Measurements from ENCODE around the gene PID1. TPM values are rescaled to one million over a fixed set of nuclear protein-coding genes. Genes with fewer than 3 reads are reported as not detected.

The PID1 gene
- total RNA-seq, 1 experiment from 2014 or later, result 2.9 TPM

DNA sequence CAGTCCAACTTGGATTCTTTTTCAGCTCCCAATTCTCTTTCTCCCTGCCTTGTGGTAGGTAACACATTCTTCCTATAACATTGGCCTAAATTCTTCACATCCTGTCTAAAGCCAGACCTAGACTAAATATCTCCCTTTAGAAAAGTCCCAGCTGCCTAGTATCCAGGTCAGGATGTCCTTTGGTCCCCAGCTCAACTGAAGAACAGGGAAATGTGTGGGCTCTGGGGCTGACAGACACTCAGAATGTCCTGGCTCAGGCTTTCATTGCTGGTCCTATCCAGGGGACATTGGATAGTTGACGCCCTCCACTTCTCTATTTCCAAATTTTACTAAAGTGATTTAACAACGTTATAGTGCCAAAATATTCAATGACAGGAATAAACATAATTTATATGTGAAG is 219.3 kb downstream of the PID1 start:
- H3K27ac ChIP-seq (ENCODE audit: low read length), result no peak overlapping the region
- no peaks in the 10 kb centered on the region for H3K4me1 ChIP-seq (ENCODE audit: control insufficient read depth, insufficient read depth, low read length)
- H3K36me3 ChIP-seq (ENCODE audit: control insufficient read depth, insufficient read depth, low read length), result no peaks in the 10 kb centered on the region
- POLR2A ChIA-PET, result no interaction called here
- ATAC-seq (no peak), DNase-seq (ENCODE audit: low read depth, low spot score) (no peak)
- intact Hi-C loops (cut with micrococcal nuclease; ENCODE audit: unreplicated experiment) (no loop called here), in situ Hi-C loops (cut with HindIII; ENCODE audit: low pct_unique_long_range_greater_than_20kb, low sequenced_read_pairs) (no loop called here)
- no peak overlapping the region for H3K4me3 ChIP-seq (ENCODE audit: low read depth in 2 of 2, low read length in 2 of 2)
- TF ChIP-seq, protein P1, sequence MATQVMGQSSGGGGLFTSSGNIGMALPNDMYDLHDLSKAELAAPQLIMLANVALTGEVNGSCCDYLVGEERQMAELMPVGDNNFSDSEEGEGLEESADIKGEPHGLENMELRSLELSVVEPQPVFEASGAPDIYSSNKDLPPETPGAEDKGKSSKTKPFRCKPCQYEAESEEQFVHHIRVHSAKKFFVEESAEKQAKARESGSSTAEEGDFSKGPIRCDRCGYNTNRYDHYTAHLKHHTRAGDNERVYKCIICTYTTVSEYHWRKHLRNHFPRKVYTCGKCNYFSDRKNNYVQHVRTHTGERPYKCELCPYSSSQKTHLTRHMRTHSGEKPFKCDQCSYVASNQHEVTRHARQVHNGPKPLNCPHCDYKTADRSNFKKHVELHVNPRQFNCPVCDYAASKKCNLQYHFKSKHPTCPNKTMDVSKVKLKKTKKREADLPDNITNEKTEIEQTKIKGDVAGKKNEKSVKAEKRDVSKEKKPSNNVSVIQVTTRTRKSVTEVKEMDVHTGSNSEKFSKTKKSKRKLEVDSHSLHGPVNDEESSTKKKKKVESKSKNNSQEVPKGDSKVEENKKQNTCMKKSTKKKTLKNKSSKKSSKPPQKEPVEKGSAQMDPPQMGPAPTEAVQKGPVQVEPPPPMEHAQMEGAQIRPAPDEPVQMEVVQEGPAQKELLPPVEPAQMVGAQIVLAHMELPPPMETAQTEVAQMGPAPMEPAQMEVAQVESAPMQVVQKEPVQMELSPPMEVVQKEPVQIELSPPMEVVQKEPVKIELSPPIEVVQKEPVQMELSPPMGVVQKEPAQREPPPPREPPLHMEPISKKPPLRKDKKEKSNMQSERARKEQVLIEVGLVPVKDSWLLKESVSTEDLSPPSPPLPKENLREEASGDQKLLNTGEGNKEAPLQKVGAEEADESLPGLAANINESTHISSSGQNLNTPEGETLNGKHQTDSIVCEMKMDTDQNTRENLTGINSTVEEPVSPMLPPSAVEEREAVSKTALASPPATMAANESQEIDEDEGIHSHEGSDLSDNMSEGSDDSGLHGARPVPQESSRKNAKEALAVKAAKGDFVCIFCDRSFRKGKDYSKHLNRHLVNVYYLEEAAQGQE (IDR thresholded peaks at IDR 0.05; ENCODE audit: insufficient read depth in 1 of 2, low read depth in 2 of 2, low read length in 1 of 2), result no peak
- no peak for TF ChIP-seq SIN3A (IDR thresholded peaks at IDR 0.05; ENCODE audit: borderline replicate concordance, insufficient read depth, low read depth, low read length)
- TF ChIP-seq TCF7L2 (IDR thresholded peaks at IDR 0.05; ENCODE audit: low read depth, low read length), result no peak
- TF ChIP-seq POLR2AphosphoS5 (IDR thresholded peaks at IDR 0.05; ENCODE audit: low read depth, low read length), result no peak
- CTCF ChIA-PET, result no interaction called here
- H3K9me3 ChIP-seq (ENCODE audit: control insufficient read depth, insufficient read depth, low read depth, low read length), result no peaks in the 10 kb centered on the region
- H3K27me3 ChIP-seq (ENCODE audit: control insufficient read depth, insufficient read depth, low read length), result no peaks in the 10 kb centered on the region
- BruUV-seq (replicated peaks), result no TSS peak

- CTCF ChIA-PET, result no interaction called here
- Histone ChIP-seq H3K27me3 (ENCODE audit: control insufficient read depth, insufficient read depth, low read length) (no peaks in the 10 kb centered on the region), H3K4me1 (ENCODE audit: control insufficient read depth, insufficient read depth, low read length) (no peaks in the 10 kb centered on the region), H3K9me3 (ENCODE audit: control insufficient read depth, insufficient read depth, low read depth, low read length) (no peaks in the 10 kb centered on the region), H3K27ac (ENCODE audit: low read length) (no peak overlapping the region), H3K4me3 (ENCODE audit: low read depth in 2 of 2, low read length in 2 of 2) (no peak overlapping the region), H3K36me3 (ENCODE audit: control insufficient read depth, insufficient read depth, low read length) (no peaks in the 10 kb centered on the region)
- POLR2A ChIA-PET, result no interaction called here
- DNase-seq (ENCODE audit: low read depth, low spot score), result no peak
- ATAC-seq, result no peak
- TF ChIP-seq CTCF (IDR thresholded peaks at IDR 0.05), result no peak
- no peak for TF ChIP-seq POLR2AphosphoS5 (IDR thresholded peaks at IDR 0.05; ENCODE audit: low read depth, low read length)
- TF ChIP-seq TCF7L2 (IDR thresholded peaks at IDR 0.05; ENCODE audit: low read depth, low read length), result no peak
- TF ChIP-seq, protein P1 (IDR thresholded peaks at IDR 0.05; ENCODE audit: insufficient read depth in 1 of 2, low read depth in 2 of 2, low read length in 1 of 2), result no peak
- no peak for TF ChIP-seq SIN3A (IDR thresholded peaks at IDR 0.05; ENCODE audit: borderline replicate concordance, insufficient read depth, low read depth, low read length)
- no TSS peak for BruUV-seq (replicated peaks)
- in situ Hi-C loops (cut with HindIII; ENCODE audit: low pct_unique_long_range_greater_than_20kb, low sequenced_read_pairs), result no loop called here
- intact Hi-C loops (cut with micrococcal nuclease; ENCODE audit: unreplicated experiment), result no loop called here
These were observed 221.0 kb downstream of the PID1 start for GRCh38 chr2:229050133-229050532.

All from Panc1 (cell line).